ENCODE data around the gene EYS. TPM values are rescaled to one million over a fixed set of nuclear protein-coding genes. Genes with fewer than 3 reads are reported as not detected.

EYS gene
- total and polyA plus RNA-seq, 2 of the 13 experiments (the other 11 are each of a cell fraction or from before 2014, with no cell fraction given) = 0.04 to 0.07 TPM

DNA sequence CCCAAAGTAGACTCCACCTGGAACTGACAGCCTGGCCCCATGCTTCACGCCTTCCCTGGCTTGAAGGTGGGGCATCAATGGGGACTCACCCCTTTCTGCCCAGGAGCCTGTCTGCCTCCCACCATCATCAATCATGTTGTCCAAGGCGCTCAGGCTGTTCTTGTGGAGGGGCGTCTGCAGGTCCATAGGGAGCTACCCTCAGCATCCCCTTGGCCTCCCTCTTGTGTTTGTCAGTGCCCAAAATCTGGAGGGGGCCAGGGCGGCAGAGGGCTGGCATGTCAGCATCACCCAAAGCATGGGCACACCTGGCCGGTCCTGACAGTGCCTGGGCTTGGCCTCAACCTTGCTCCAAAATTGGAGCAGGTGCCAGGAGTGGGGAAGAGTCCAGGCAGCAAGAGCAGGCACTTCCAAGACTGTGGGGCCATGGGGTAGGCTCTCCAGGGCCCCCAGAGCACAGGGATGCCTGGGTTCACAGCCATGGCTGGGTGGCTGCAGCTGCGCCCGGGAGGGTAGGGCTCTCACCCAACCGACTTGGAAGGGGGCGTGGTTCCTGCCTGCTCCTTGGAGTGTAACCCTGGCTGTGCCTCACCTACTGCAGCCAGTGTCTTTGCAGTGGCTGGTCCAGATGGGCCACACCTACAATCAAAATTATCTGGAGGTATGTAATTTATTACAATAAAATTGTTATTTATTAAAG is 903.4 kb downstream of the EYS start (continued):
- no peak for TF ChIP-seq ZBTB21 (CRISPR knock-in tag; IDR thresholded peaks at IDR 0.05)
- TF ChIP-seq, protein P1, sequence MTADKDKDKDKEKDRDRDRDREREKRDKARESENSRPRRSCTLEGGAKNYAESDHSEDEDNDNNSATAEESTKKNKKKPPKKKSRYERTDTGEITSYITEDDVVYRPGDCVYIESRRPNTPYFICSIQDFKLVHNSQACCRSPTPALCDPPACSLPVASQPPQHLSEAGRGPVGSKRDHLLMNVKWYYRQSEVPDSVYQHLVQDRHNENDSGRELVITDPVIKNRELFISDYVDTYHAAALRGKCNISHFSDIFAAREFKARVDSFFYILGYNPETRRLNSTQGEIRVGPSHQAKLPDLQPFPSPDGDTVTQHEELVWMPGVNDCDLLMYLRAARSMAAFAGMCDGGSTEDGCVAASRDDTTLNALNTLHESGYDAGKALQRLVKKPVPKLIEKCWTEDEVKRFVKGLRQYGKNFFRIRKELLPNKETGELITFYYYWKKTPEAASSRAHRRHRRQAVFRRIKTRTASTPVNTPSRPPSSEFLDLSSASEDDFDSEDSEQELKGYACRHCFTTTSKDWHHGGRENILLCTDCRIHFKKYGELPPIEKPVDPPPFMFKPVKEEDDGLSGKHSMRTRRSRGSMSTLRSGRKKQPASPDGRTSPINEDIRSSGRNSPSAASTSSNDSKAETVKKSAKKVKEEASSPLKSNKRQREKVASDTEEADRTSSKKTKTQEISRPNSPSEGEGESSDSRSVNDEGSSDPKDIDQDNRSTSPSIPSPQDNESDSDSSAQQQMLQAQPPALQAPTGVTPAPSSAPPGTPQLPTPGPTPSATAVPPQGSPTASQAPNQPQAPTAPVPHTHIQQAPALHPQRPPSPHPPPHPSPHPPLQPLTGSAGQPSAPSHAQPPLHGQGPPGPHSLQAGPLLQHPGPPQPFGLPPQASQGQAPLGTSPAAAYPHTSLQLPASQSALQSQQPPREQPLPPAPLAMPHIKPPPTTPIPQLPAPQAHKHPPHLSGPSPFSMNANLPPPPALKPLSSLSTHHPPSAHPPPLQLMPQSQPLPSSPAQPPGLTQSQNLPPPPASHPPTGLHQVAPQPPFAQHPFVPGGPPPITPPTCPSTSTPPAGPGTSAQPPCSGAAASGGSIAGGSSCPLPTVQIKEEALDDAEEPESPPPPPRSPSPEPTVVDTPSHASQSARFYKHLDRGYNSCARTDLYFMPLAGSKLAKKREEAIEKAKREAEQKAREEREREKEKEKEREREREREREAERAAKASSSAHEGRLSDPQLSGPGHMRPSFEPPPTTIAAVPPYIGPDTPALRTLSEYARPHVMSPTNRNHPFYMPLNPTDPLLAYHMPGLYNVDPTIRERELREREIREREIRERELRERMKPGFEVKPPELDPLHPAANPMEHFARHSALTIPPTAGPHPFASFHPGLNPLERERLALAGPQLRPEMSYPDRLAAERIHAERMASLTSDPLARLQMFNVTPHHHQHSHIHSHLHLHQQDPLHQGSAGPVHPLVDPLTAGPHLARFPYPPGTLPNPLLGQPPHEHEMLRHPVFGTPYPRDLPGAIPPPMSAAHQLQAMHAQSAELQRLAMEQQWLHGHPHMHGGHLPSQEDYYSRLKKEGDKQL (CRISPR knock-in tag; IDR thresholded peaks at IDR 0.05; ENCODE audit: low read depth) = no peak

DNA sequence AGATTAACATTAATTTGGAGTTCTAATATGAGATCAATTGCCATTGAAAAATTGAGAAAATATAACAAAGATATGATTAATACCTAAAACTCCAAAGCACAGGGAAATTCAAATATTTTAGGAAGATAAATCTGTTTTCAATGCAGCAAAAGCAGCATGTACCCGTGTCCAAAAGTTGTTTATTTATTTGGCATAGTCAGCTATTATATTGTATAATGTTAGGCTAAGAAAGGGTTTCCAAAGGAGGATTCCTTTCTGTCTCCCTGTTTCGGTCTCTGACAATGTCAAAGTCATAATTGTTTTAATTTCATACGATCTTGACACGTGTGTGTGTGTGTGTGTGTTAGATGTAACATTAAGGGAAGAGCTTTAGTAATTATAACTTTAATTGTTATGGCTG is 914.5 kb downstream of the EYS start:
- TF ChIP-seq EEA1 (CRISPR knock-in tag; IDR thresholded peaks at IDR 0.05; ENCODE audit: borderline replicate concordance) (no peak), MAFK (conservative IDR thresholded peaks at IDR 0.05 in 1 of 2, IDR thresholded peaks at IDR 0.05 in 1 of 2; ENCODE audit: low read length in 2 of 2) (peak; percentile 51 to 61), REL (CRISPR knock-in tag; conservative IDR thresholded peaks at IDR 0.05) (no peak), ZNF562 (CRISPR knock-in tag; IDR thresholded peaks at IDR 0.05; ENCODE audit: borderline replicate concordance) (no peak), MAFF (IDR thresholded peaks at IDR 0.05; ENCODE audit: low read depth, low read length) (0 out of 2 replicates have a peak, but pooled peaks have one; percentile 19)
- TF ChIP-seq, protein P2, sequence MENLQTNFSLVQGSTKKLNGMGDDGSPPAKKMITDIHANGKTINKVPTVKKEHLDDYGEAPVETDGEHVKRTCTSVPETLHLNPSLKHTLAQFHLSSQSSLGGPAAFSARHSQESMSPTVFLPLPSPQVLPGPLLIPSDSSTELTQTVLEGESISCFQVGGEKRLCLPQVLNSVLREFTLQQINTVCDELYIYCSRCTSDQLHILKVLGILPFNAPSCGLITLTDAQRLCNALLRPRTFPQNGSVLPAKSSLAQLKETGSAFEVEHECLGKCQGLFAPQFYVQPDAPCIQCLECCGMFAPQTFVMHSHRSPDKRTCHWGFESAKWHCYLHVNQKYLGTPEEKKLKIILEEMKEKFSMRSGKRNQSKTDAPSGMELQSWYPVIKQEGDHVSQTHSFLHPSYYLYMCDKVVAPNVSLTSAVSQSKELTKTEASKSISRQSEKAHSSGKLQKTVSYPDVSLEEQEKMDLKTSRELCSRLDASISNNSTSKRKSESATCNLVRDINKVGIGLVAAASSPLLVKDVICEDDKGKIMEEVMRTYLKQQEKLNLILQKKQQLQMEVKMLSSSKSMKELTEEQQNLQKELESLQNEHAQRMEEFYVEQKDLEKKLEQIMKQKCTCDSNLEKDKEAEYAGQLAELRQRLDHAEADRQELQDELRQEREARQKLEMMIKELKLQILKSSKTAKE (CRISPR knock-in tag; IDR thresholded peaks at IDR 0.05; ENCODE audit: borderline replicate concordance) = no peak
- TF ChIP-seq, protein P3, sequence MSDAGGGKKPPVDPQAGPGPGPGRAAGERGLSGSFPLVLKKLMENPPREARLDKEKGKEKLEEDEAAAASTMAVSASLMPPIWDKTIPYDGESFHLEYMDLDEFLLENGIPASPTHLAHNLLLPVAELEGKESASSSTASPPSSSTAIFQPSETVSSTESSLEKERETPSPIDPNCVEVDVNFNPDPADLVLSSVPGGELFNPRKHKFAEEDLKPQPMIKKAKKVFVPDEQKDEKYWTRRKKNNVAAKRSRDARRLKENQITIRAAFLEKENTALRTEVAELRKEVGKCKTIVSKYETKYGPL (CRISPR knock-in tag; IDR thresholded peaks at IDR 0.05) = no peak
- no peak overlapping the region for H3K4me2 ChIP-seq (ENCODE audit: low read depth, low read length)
- DNase-seq (ENCODE audit: low spot score) (no peak), FAIRE-seq (no peak), ATAC-seq (no peak)
- no peaks in the 10 kb centered on the region for H3K9me3 ChIP-seq (ENCODE audit: low read length)
- no peaks in the 10 kb centered on the region for H3K79me2 ChIP-seq (ENCODE audit: insufficient read depth, low read length)
- no peak overlapping the region for H3K9ac ChIP-seq (ENCODE audit: insufficient read depth, low read depth, low read length)
- no peaks in the 10 kb centered on the region for H4K20me1 ChIP-seq (ENCODE audit: insufficient read depth, low read length)
- BruUV-seq (replicated peaks) = no TSS peak
- CTCF ChIA-PET (ENCODE audit: low intra/inter-chr PET ratio, low total read pairs) = no interaction called here
- no peaks in the 10 kb centered on the region for H3K27me3 ChIP-seq (ENCODE audit: control insufficient read depth in 1 of 2, insufficient read depth in 2 of 2, low read length in 2 of 2)
- intact Hi-C loops (cut with micrococcal nuclease; ENCODE audit: unreplicated experiment) (no loop called here), in situ Hi-C loops (cut with HindIII; ENCODE audit: extremely low pct_ligation_motif_present, low pct_unique_long_range_greater_than_20kb) (no loop called here)
- no peaks in the 10 kb centered on the region for H3K4me1 ChIP-seq (ENCODE audit: insufficient read depth, low read length)
- no peaks in the 10 kb centered on the region for H3K36me3 ChIP-seq (replicated peaks in 1 of 2; ENCODE audit: control insufficient read depth in 1 of 2, insufficient read depth in 2 of 2, low read length in 2 of 2)
- POLR2A ChIA-PET = no interaction called here
- WGBS (ENCODE audit: low lambda C conversion rate) = 0% methylated on average over 4 of the region's 4 CpGs
- no peak overlapping the region for H3K27ac ChIP-seq (ENCODE audit: extremely low read length, insufficient read depth, low read length)
- no peak overlapping the region for H2AFZ ChIP-seq (ENCODE audit: low read length)
- no peak overlapping the region for H3K4me3 ChIP-seq (replicated peaks in 1 of 3; ENCODE audit: insufficient read depth in 1 of 3, low read depth in 2 of 3, low read length in 3 of 3)

Data from HepG2 (cell line).